ENCODE results near the gene DGKI.

DNA sequence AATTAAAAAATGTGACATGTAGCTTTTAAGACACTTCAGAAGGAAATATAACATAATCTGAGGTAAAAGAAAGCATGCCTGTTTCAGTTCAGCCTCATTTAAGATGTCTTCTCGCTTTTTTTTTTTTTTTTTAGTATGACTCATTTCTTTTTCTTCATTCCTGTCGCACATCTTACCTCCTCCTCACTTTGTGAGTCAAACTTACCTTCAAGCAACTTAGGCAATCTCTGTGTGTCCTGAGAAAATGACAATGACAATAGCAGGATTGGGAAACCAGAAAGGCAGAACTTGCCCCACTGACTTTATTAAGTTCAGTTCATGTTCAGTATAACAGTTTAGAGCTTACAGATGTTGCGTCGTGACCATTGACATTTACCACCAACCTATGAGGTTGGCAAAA lies 511.0 kb downstream of the DGKI start:
- TF ChIP-seq EZH2 (IDR thresholded peaks at IDR 0.05; ENCODE audit: borderline replicate concordance, insufficient read depth, low read depth, low read length, poor library complexity, severe bottlenecking), result no peak
- TF ChIP-seq, protein P1, sequence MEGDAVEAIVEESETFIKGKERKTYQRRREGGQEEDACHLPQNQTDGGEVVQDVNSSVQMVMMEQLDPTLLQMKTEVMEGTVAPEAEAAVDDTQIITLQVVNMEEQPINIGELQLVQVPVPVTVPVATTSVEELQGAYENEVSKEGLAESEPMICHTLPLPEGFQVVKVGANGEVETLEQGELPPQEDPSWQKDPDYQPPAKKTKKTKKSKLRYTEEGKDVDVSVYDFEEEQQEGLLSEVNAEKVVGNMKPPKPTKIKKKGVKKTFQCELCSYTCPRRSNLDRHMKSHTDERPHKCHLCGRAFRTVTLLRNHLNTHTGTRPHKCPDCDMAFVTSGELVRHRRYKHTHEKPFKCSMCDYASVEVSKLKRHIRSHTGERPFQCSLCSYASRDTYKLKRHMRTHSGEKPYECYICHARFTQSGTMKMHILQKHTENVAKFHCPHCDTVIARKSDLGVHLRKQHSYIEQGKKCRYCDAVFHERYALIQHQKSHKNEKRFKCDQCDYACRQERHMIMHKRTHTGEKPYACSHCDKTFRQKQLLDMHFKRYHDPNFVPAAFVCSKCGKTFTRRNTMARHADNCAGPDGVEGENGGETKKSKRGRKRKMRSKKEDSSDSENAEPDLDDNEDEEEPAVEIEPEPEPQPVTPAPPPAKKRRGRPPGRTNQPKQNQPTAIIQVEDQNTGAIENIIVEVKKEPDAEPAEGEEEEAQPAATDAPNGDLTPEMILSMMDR (IDR thresholded peaks at IDR 0.05), result no peak

Measured in B cell (primary cell).